ENCODE results near the gene IGF2.

GRCh38 chr11:2132246-2132645, 6.9 kb downstream of the IGF2 start:
- TF ChIP-seq EZH2 (IDR thresholded peaks at IDR 0.05; ENCODE audit: borderline replicate concordance, insufficient read depth, low read depth, low read length, poor library complexity, severe bottlenecking) (no peak), CTCF (IDR thresholded peaks at IDR 0.05) (no peak)

All from B cell (primary cell).